ENCODE results near the gene MAPK10. TPM values are rescaled to one million over a fixed set of nuclear protein-coding genes. Genes with fewer than 3 reads are reported as not detected.

MAPK10 gene
- total and polyA plus RNA-seq, 2 experiments from 2014 or later: 3.6 to 8.1 TPM

GRCh38 chr4:86141161-86141560, 218.7 kb downstream of the MAPK10 start:
- Mint-ChIP-seq H3K4me3 (no peak overlapping the region), H3K9me3 (peaks cover 2% of the 10 kb centered on the region; the same call in 1 of the 3 replicates), H3K36me3 (ENCODE audit: low read depth) (0 out of 3 replicates have a peak, but pooled peaks cover 2% of the 10 kb centered on the region), H3K27me3 (ENCODE audit: insufficient read depth, low read depth, poor library complexity) (no peaks in the 10 kb centered on the region), H3K27ac (no peak overlapping the region), H3K4me1 (peaks cover 5% of the 10 kb centered on the region; the same call in 1 of the 3 replicates)
- Histone ChIP-seq H3K9me2 (ENCODE audit: insufficient read depth) (no peaks in the 10 kb centered on the region), H3F3A (replicated peaks; ENCODE audit: low read depth) (no peaks in the 10 kb centered on the region), H3K4me3 (no peak overlapping the region), H3K36me3 (ENCODE audit: insufficient read depth) (no peaks in the 10 kb centered on the region), H4K20me1 (replicated peaks; ENCODE audit: insufficient read depth) (no peaks in the 10 kb centered on the region), H3K4me2 (no peak overlapping the region), H3K4me1 (ENCODE audit: insufficient read depth) (no peaks in the 10 kb centered on the region), H2AFZ (no peak overlapping the region), H3K79me2 (replicated peaks; ENCODE audit: insufficient read depth) (no peaks in the 10 kb centered on the region), H3K27ac (ENCODE audit: low read depth) (no peak overlapping the region), H3K27me3 (ENCODE audit: insufficient read depth) (no peaks in the 10 kb centered on the region)
- DNase-seq (ENCODE audit: low spot score) (no peak), ATAC-seq (no peak)
- TF ChIP-seq JUNB (IDR thresholded peaks at IDR 0.05; ENCODE audit: unreplicated experiment): no peak
- no peak for TF ChIP-seq ZNF114 (CRISPR knock-in tag; IDR thresholded peaks at IDR 0.05)
- no peak for TF ChIP-seq ZNF462 (CRISPR knock-in tag; IDR thresholded peaks at IDR 0.05)

- H3K27ac Mint-ChIP-seq: no peak overlapping the region
- no peaks in the 10 kb centered on the region for H3K79me2 ChIP-seq (replicated peaks; ENCODE audit: insufficient read depth)
- no peak for TF ChIP-seq NANOG (IDR thresholded peaks at IDR 0.05; ENCODE audit: borderline replicate concordance)
- TF ChIP-seq, protein P1, sequence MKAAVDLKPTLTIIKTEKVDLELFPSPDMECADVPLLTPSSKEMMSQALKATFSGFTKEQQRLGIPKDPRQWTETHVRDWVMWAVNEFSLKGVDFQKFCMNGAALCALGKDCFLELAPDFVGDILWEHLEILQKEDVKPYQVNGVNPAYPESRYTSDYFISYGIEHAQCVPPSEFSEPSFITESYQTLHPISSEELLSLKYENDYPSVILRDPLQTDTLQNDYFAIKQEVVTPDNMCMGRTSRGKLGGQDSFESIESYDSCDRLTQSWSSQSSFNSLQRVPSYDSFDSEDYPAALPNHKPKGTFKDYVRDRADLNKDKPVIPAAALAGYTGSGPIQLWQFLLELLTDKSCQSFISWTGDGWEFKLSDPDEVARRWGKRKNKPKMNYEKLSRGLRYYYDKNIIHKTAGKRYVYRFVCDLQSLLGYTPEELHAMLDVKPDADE (IDR thresholded peaks at IDR 0.05): no peak
- no peak for TF ChIP-seq EZH2phosphoT487 (IDR thresholded peaks at IDR 0.05; ENCODE audit: unreplicated experiment)
- TF ChIP-seq ZNF114 (CRISPR knock-in tag; IDR thresholded peaks at IDR 0.05): no peak
- no peak for TF ChIP-seq CTCF (conservative IDR thresholded peaks at IDR 0.05; ENCODE audit: low read depth in 2 of 2)
- no peak for TF ChIP-seq ZNF331 (CRISPR knock-in tag; IDR thresholded peaks at IDR 0.05; ENCODE audit: low read depth)
- TF ChIP-seq JUNB (IDR thresholded peaks at IDR 0.05; ENCODE audit: unreplicated experiment): no peak
- TF ChIP-seq CREB1 (CRISPR knock-in tag; IDR thresholded peaks at IDR 0.05; ENCODE audit: low read depth): no peak
- TF ChIP-seq EZH2 (IDR thresholded peaks at IDR 0.05; ENCODE audit: low read depth, unreplicated experiment): no peak
- no peak for TF ChIP-seq STAT1 (IDR thresholded peaks at IDR 0.05; ENCODE audit: unreplicated experiment)
Observed at GRCh38 chr4:86132468-86132867, 227.4 kb downstream of the MAPK10 start.

More at GRCh38 chr4:86132468-86132867, 227.4 kb downstream of the MAPK10 start:
- no peaks in the 10 kb centered on the region for H3K27me3 ChIP-seq (ENCODE audit: insufficient read depth)
- no peak for DNase-seq (ENCODE audit: low spot score)
- H3K4me1 ChIP-seq (ENCODE audit: insufficient read depth): no peaks in the 10 kb centered on the region
- peaks cover 6% of the 10 kb centered on the region; the same call in 1 of the 2 replicates for H3K9me2 ChIP-seq (ENCODE audit: insufficient read depth)
- ATAC-seq: no peak
- Mint-ChIP-seq H3K4me3 (no peak overlapping the region), H3K36me3 (ENCODE audit: low read depth) (0 out of 3 replicates have a peak, but pooled peaks cover 2% of the 10 kb centered on the region), H3K4me1 (no peaks in the 10 kb centered on the region), H3K9me3 (no peaks in the 10 kb centered on the region; the same call in 2 of the 3 replicates), H3K27me3 (ENCODE audit: insufficient read depth, low read depth, poor library complexity) (no peaks in the 10 kb centered on the region)
- H4K20me1 ChIP-seq (replicated peaks; ENCODE audit: insufficient read depth): no peaks in the 10 kb centered on the region
- no peak overlapping the region for H2AFZ ChIP-seq
- no peaks in the 10 kb centered on the region for H3F3A ChIP-seq (replicated peaks; ENCODE audit: low read depth)
- H3K4me3 ChIP-seq: no peak overlapping the region
- H3K4me2 ChIP-seq: no peak overlapping the region
- no peaks in the 10 kb centered on the region for H3K36me3 ChIP-seq (ENCODE audit: insufficient read depth)
- no peak overlapping the region for H3K27ac ChIP-seq (ENCODE audit: low read depth)

Measured in GM23338 (cell line).